Endodermal cell (in vitro differentiated cells): ENCODE data around the gene ARMC3. TPM values are rescaled to one million over a fixed set of nuclear protein-coding genes. Genes with fewer than 3 reads are reported as not detected.

Experiments
- DNase-seq: peaks from one replicate; pipeline ENCODE4 v3.0.0-alpha.2; 2017
- H3K27ac ChIP-seq: 2 replicates; pipeline ENCODE4 v1.5.1; 2013; ENCODE audit warnings: mild to moderate bottlenecking, low read depth, low read length, moderate library complexity
- H3K27me3 ChIP-seq: 2 replicates; pipeline ENCODE4 v1.6.1; 2013; ENCODE audit warnings: mild to moderate bottlenecking, low read length, moderate library complexity; ENCODE audit not compliant: insufficient read depth, control insufficient read depth, poor library complexity, severe bottlenecking
- H3K36me3 ChIP-seq: 2 replicates; pipeline ENCODE4 v1.7.0; 2013; ENCODE audit warnings: mild to moderate bottlenecking, low read length, moderate library complexity; ENCODE audit not compliant: control insufficient read depth, insufficient read depth
- H3K4me1 ChIP-seq: one replicate; pipeline ENCODE4 v1.7.0; 2013; ENCODE audit warnings: low read length; ENCODE audit not compliant: control insufficient read depth, insufficient read depth
- H3K4me3 ChIP-seq: 2 replicates; pipeline ENCODE4 v1.5.1; 2013; ENCODE audit warnings: mild to moderate bottlenecking, low read length, moderate library complexity
- H3K9ac ChIP-seq: 2 replicates; pipeline ENCODE4 v1.6.1; 2013; ENCODE audit warnings: mild to moderate bottlenecking, low read length, moderate library complexity; ENCODE audit not compliant: poor library complexity, severe bottlenecking; ENCODE audit errors: extremely low read depth
- H3K9me3 ChIP-seq: 2 replicates; pipeline ENCODE4 v1.6.1; 2013; ENCODE audit warnings: mild to moderate bottlenecking, low read length, moderate library complexity; ENCODE audit not compliant: control insufficient read depth
- H3K27ac Mint-ChIP-seq: 2 replicates; pipeline ENCODE4 v1.8.0; 2020; ENCODE audit warnings: mixed read lengths
- H3K27me3 Mint-ChIP-seq: 2 replicates; pipeline ENCODE4 v1.8.0; 2021; ENCODE audit warnings: mild to moderate bottlenecking, mixed read lengths; ENCODE audit not compliant: insufficient read depth
- H3K36me3 Mint-ChIP-seq: 2 replicates; pipeline ENCODE4 v1.8.0; 2020; ENCODE audit warnings: low read depth, mixed read lengths
- H3K4me1 Mint-ChIP-seq: 2 replicates; pipeline ENCODE4 v1.8.0; 2020; ENCODE audit warnings: mixed read lengths
- H3K4me3 Mint-ChIP-seq: 2 replicates; pipeline ENCODE4 v1.8.0; 2020; ENCODE audit warnings: mild to moderate bottlenecking, moderate library complexity, mixed read lengths
- H3K9me3 Mint-ChIP-seq: 2 replicates; pipeline ENCODE4 v1.8.0; 2020; ENCODE audit warnings: mild to moderate bottlenecking, mixed read lengths
- CTCF ChIP-seq: fragments of 200-600 bp; sonication (generic); conservative IDR thresholded peaks from 2 replicates; pipeline ENCODE4 v1.5.0; 2021; ENCODE audit warnings: antibody characterized with exemption, mild to moderate bottlenecking
- WGBS, 2 experiments: methylation state at CpG; one replicate each; pipeline versions ENCODE4 v1.1.5 to v1.1.7; 2013; ENCODE audit warnings: missing lambda C conversion rate in 2 of 2, mixed read lengths in 1 of 2; ENCODE audit not compliant: insufficient coverage in 1 of 2, insufficient read length in 1 of 2; 5-methylcytosine and 5-hydroxymethylcytosine counted together
- total RNA-seq, 2 donors: library from RNA; stranded (reverse); fragmentation: NEBNext Ultra II Directional in 1 of 2; extraction: Animal tissue kit (Norgen Biotek cat#: 25700) in 1 of 2; gene quantifications; 2 replicates in 1 of 2; 3 replicates in 1 of 2; pipeline ENCODE4 v1.2.1, GENCODE V29; 2021

The ARMC3 gene
- total RNA-seq, 2 donors from 2014 or later: 2.0 to 3.0 TPM

GRCh38 chr10:22969704-22970103 is 41.9 kb downstream of the ARMC3 start:
- no peaks in the 10 kb centered on the region for H3K9me3 Mint-ChIP-seq
- H3K4me3 Mint-ChIP-seq: no peak overlapping the region
- TF ChIP-seq CTCF: no peak
- Histone ChIP-seq H3K36me3 (no peaks in the 10 kb centered on the region), H3K27me3 (no peaks in the 10 kb centered on the region), H3K27ac (no peak overlapping the region), H3K4me1 (peaks cover 2% of the 10 kb centered on the region), H3K4me3 (no peak overlapping the region), H3K9me3 (no peaks in the 10 kb centered on the region), H3K9ac (no peak overlapping the region)
- peaks cover 5% of the 10 kb centered on the region for H3K4me1 Mint-ChIP-seq
- H3K27ac Mint-ChIP-seq: no peak overlapping the region
- no peak for DNase-seq
- no peaks in the 10 kb centered on the region for H3K36me3 Mint-ChIP-seq
- WGBS, 2 experiments: 82 to 92% methylated on average over 5 of the region's 5 CpGs
- peaks cover 2% of the 10 kb centered on the region for H3K27me3 Mint-ChIP-seq

DNA sequence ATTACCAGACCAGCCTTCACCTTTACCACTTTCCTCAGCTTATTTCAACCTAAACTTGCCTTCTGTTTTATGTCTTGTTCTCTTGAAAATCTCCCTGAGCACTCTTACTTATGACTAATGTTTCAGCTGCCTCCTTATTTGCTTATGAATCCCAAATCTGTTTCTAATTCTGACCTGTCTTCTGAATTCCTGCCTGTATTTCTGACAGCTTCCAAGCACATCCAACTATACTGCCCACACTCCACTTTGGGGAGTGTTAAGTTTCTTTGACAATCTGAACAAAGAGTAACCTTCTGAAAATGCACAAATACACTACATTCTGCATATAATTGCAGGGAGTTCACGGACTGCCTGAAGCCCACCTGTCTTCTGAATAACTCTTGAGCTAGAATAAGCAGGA is 48.7 kb downstream of the ARMC3 start:
- Histone ChIP-seq H3K4me1 (no peaks in the 10 kb centered on the region), H3K27me3 (no peaks in the 10 kb centered on the region), H3K27ac (no peak overlapping the region), H3K4me3 (no peak overlapping the region), H3K9ac (no peak overlapping the region), H3K9me3 (no peaks in the 10 kb centered on the region), H3K36me3 (no peaks in the 10 kb centered on the region)
- no peaks in the 10 kb centered on the region for H3K27me3 Mint-ChIP-seq
- no peak for DNase-seq
- 88 to 100% methylated on average over 1 of the region's 1 CpG for WGBS, 2 experiments
- H3K4me3 Mint-ChIP-seq: no peak overlapping the region
- peaks cover 7% of the 10 kb centered on the region for H3K4me1 Mint-ChIP-seq
- no peak for TF ChIP-seq CTCF
- H3K9me3 Mint-ChIP-seq: no peaks in the 10 kb centered on the region
- no peak overlapping the region for H3K27ac Mint-ChIP-seq
- H3K36me3 Mint-ChIP-seq: no peaks in the 10 kb centered on the region

- no peaks in the 10 kb centered on the region for H3K9me3 ChIP-seq
- 75% methylated on average over 1 of the region's 1 CpG; no CpG with 5 or more reads in 1 of the 2 experiments for WGBS, 2 experiments
- Mint-ChIP-seq H3K4me1 (peaks cover 7% of the 10 kb centered on the region), H3K27ac (no peak overlapping the region), H3K27me3 (no peaks in the 10 kb centered on the region), H3K9me3 (no peaks in the 10 kb centered on the region), H3K4me3 (no peak overlapping the region), H3K36me3 (no peaks in the 10 kb centered on the region)
- DNase-seq: no peak
- no peaks in the 10 kb centered on the region for H3K4me1 ChIP-seq
- TF ChIP-seq CTCF: no peak
- H3K9ac ChIP-seq: no peak overlapping the region
- no peak overlapping the region for H3K27ac ChIP-seq
- H3K27me3 ChIP-seq: no peaks in the 10 kb centered on the region
- no peaks in the 10 kb centered on the region for H3K36me3 ChIP-seq
- no peak overlapping the region for H3K4me3 ChIP-seq
Measured at GRCh38 chr10:22977751-22978150, 49.9 kb downstream of the ARMC3 start.
